Caco-2 (cell line): ENCODE results near the gene INAFM2. TPM values are rescaled to one million over a fixed set of nuclear protein-coding genes. Genes with fewer than 3 reads are reported as not detected.

Experiments
- BruUV-seq: library from RNA; stranded (reverse); fragments of 400-500 nt; replicated peaks from 2 replicates; lab custom pipeline; 2021; lab: Mats Ljungman, UMichigan
- CTCF ChIA-PET: fragments of 300-600 bp; sonication (Branson Sonifier 250); formaldehyde crosslinking; loops from one replicate; lab custom pipeline; 2022; ENCODE audit warnings: antibody characterized with exemption; lab: Charles Lee
- POLR2A ChIA-PET: fragments of 300-600 bp; sonication (Branson Sonifier 250); formaldehyde crosslinking; loops from one replicate; lab custom pipeline; 2022; ENCODE audit warnings: antibody characterized with exemption; lab: Charles Lee
- DNase-seq, 2 experiments: peaks; one replicate each; pipeline versions ENCODE4 v3.0.0 to v3.0.0-alpha.2; 2020 to 2022
- H3K27me3 ChIP-seq: replicated peaks from 2 replicates; pipeline ENCODE4 v1.6.0; 2011; ENCODE audit warnings: low read length; ENCODE audit not compliant: control insufficient read depth, insufficient read depth
- H3K36me3 ChIP-seq: 2 replicates; pipeline ENCODE4 v1.5.1; 2011; ENCODE audit warnings: low read length; ENCODE audit not compliant: control insufficient read depth, insufficient read depth
- H3K4me1 ChIP-seq: fragments of 250-450 bp; sonication (Bioruptor Pico); 2 replicates; pipeline ENCODE4 v1.5.1; 2020; ENCODE audit warnings: mild to moderate bottlenecking
- H3K4me3 ChIP-seq: 2 replicates; pipeline ENCODE4 v1.5.1; 2011; ENCODE audit warnings: low read depth, mild to moderate bottlenecking, control low read depth, low read length
- H3K9me3 ChIP-seq: fragments of 250-450 bp; sonication (Bioruptor Pico); 2 replicates; pipeline ENCODE4 v1.5.1; 2020; ENCODE audit warnings: mild to moderate bottlenecking, moderate library complexity
- H3K27ac Mint-ChIP-seq: one replicate; pipeline ENCODE4 v1.8.0; 2022; ENCODE audit warnings: mixed read lengths; ENCODE audit not compliant: unreplicated experiment
- H3K27me3 Mint-ChIP-seq: one replicate; pipeline ENCODE4 v1.8.0; 2022; ENCODE audit warnings: mixed read lengths; ENCODE audit not compliant: insufficient read depth, unreplicated experiment
- H3K36me3 Mint-ChIP-seq: one replicate; pipeline ENCODE4 v1.8.0; 2022; ENCODE audit warnings: mild to moderate bottlenecking, mixed read lengths; ENCODE audit not compliant: insufficient read depth, unreplicated experiment
- H3K4me1 Mint-ChIP-seq: one replicate; pipeline ENCODE4 v1.8.0; 2022; ENCODE audit warnings: low read depth, mixed read lengths; ENCODE audit not compliant: unreplicated experiment
- H3K4me3 Mint-ChIP-seq: one replicate; pipeline ENCODE4 v1.8.0; 2022; ENCODE audit warnings: mild to moderate bottlenecking, moderate library complexity, mixed read lengths; ENCODE audit not compliant: unreplicated experiment
- H3K9me3 Mint-ChIP-seq: one replicate; pipeline ENCODE4 v1.8.0; 2022; ENCODE audit warnings: mixed read lengths; ENCODE audit not compliant: unreplicated experiment
- intact Hi-C: fragments of 100-400 bp; cut with micrococcal nuclease; formaldehyde crosslinking; loops from one replicate; pipeline ENCODE4 v1.10.0; 2022; ENCODE audit not compliant: unreplicated experiment
- total RNA-seq: library from RNA; stranded (reverse); gene quantifications from 2 replicates; pipeline ENCODE4 v1.2.3, GENCODE V29; 2022
- TF ChIP-seq, protein P1 (sequence below), 2 experiments: fragments of 200-600 bp in 1 of 2; IDR thresholded peaks; 1 replicate in 1 of 2; 2 replicates in 1 of 2; pipeline versions ENCODE4 v1.5.1 to v1.8.0; 2011 to 2022; ENCODE audit warnings: antibody characterized with exemption in 1 of 2, control low read depth in 1 of 2, inconsistent platforms in 1 of 2, low read depth in 1 of 2, low read length in 1 of 2, mild to moderate bottlenecking in 1 of 2, moderate library complexity in 1 of 2; ENCODE audit not compliant: insufficient read depth in 1 of 2, severe bottlenecking in 1 of 2, unreplicated experiment in 1 of 2

Gene INAFM2
- total RNA-seq, 1 experiment from 2014 or later, result 13.4 TPM

DNA sequence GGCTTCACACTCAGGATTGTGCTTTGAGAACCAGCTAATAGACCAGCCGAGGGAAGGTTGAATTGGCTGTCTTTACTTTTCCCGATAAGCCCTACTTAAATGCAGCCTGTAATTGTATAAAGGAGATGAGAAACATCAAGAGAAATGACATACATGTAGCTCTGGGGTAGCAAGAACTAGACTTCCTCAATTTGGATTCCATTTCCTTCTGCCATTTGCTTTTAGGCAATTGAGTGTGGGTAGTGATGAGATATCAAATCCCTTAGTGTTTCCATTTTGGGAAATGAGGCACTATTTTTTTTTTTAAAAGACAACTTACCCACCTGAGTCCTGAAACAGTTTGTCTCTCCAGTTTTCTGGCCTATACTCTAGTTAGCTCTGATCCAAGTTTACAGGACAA is 2.2 kb downstream of the INAFM2 start:
- H3K4me3 Mint-ChIP-seq, result no peak overlapping the region

DNA sequence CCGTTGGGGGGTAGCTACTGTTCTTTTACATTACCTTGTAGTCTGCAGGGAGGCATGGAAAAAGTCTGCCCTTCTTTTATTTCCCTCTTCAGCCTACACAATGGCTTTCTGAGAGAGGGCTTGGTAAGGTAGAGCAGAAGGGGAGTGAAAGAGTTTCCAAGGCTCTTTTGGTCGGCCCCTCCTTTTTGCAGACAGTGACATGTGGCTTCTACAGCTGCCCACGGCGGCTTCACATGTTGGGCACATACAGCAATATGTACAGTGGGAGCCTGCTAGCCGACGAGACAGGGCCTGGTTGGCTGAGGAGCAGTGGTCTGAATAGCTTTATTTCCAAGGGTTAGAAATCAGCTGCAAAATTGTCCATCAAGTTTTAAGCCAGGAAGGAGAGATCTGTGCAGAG is 4.0 kb downstream of the INAFM2 start:
- no peaks in the 10 kb centered on the region for H3K9me3 ChIP-seq
- Mint-ChIP-seq H3K4me3 (no peak overlapping the region), H3K36me3 (peaks cover 6% of the 10 kb centered on the region), H3K4me1 (peaks cover 9% of the 10 kb centered on the region), H3K27ac (no peak overlapping the region), H3K27me3 (no peaks in the 10 kb centered on the region), H3K9me3 (no peaks in the 10 kb centered on the region)
- H3K4me1 ChIP-seq, result peaks cover 10% of the 10 kb centered on the region
- H3K4me3 ChIP-seq, result no peak overlapping the region
- intact Hi-C loops, result no loop called here
- no TSS peak for BruUV-seq
- no peak for DNase-seq
- TF ChIP-seq, protein P1, sequence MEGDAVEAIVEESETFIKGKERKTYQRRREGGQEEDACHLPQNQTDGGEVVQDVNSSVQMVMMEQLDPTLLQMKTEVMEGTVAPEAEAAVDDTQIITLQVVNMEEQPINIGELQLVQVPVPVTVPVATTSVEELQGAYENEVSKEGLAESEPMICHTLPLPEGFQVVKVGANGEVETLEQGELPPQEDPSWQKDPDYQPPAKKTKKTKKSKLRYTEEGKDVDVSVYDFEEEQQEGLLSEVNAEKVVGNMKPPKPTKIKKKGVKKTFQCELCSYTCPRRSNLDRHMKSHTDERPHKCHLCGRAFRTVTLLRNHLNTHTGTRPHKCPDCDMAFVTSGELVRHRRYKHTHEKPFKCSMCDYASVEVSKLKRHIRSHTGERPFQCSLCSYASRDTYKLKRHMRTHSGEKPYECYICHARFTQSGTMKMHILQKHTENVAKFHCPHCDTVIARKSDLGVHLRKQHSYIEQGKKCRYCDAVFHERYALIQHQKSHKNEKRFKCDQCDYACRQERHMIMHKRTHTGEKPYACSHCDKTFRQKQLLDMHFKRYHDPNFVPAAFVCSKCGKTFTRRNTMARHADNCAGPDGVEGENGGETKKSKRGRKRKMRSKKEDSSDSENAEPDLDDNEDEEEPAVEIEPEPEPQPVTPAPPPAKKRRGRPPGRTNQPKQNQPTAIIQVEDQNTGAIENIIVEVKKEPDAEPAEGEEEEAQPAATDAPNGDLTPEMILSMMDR (IDR thresholded peaks at IDR 0.05; ENCODE audit: insufficient read depth in 1 of 2, low read depth in 1 of 2, low read length in 1 of 2, severe bottlenecking in 1 of 2, unreplicated experiment in 1 of 2), result no peak
- H3K27me3 ChIP-seq, result no peaks in the 10 kb centered on the region
- POLR2A ChIA-PET, result interaction anchor here (0.8 kb wide), 1 partner anchor 11 kb away, joined by 3 read pairs; no protein-coding TSS in a partner anchor
- peaks cover 1% of the 10 kb centered on the region; the same call in 1 of the 2 replicates for H3K36me3 ChIP-seq
- CTCF ChIA-PET, result interaction anchor here (1.9 to 3.2 kb wide), 3 partner anchors 11 to 48 kb away, joined by 4 to 16 read pairs (median 6); no protein-coding TSS in a partner anchor

More for the DNA sequence above, 2.2 kb downstream of the INAFM2 start:
- Mint-ChIP-seq H3K27me3 (no peaks in the 10 kb centered on the region), H3K9me3 (no peaks in the 10 kb centered on the region), H3K4me1 (peaks cover 17% of the 10 kb centered on the region), H3K27ac (no peak overlapping the region), H3K36me3 (peaks cover 6% of the 10 kb centered on the region)
- H3K36me3 ChIP-seq, result peaks cover 1% of the 10 kb centered on the region; the same call in 1 of the 2 replicates
- H3K27me3 ChIP-seq, result no peaks in the 10 kb centered on the region
- no peaks in the 10 kb centered on the region for H3K9me3 ChIP-seq
- intact Hi-C loops, result no loop called here
- TSS peak; percentile 41 for BruUV-seq
- TF ChIP-seq, protein P1 (IDR thresholded peaks at IDR 0.05; ENCODE audit: insufficient read depth in 1 of 2, low read depth in 1 of 2, low read length in 1 of 2, severe bottlenecking in 1 of 2, unreplicated experiment in 1 of 2), result no peak
- ChIA-PET POLR2A (no interaction called here), CTCF (interaction anchor here (1.4 kb wide), 2 partner anchors 10 to 12 kb away, joined by 5 to 6 read pairs; no protein-coding TSS in a partner anchor)
- peaks cover 15% of the 10 kb centered on the region for H3K4me1 ChIP-seq
- no peak for DNase-seq
- no peak overlapping the region for H3K4me3 ChIP-seq

DNA sequence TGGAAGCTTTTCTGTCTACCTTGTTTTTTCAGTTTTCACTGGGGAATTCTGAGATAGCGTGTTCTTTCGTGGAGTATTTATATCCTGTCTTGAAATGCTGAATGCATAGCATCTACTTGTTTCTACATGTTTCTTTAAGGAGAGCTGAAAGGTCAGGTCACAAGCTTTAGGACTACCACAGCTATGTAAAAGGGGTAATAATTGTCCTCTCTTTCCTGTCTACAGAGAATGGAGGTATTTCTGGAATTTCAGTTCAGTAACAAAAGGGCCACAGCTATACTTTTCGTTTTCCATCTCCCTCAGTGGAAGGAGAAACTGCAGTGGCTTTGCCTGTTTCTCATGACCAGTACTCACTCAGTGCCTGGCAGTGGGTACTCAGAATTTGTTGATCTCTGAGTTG is 4.7 kb downstream of the INAFM2 start:
- Histone ChIP-seq H3K4me1 (peaks cover 10% of the 10 kb centered on the region), H3K9me3 (no peaks in the 10 kb centered on the region), H3K4me3 (no peak overlapping the region), H3K36me3 (peaks cover 1% of the 10 kb centered on the region; the same call in 1 of the 2 replicates), H3K27me3 (no peaks in the 10 kb centered on the region)
- Mint-ChIP-seq H3K27ac (no peak overlapping the region), H3K27me3 (no peaks in the 10 kb centered on the region), H3K4me1 (peaks cover 9% of the 10 kb centered on the region), H3K36me3 (peaks cover 6% of the 10 kb centered on the region), H3K4me3 (no peak overlapping the region), H3K9me3 (no peaks in the 10 kb centered on the region)
- TF ChIP-seq, protein P1 (IDR thresholded peaks at IDR 0.05; ENCODE audit: insufficient read depth in 1 of 2, low read depth in 1 of 2, low read length in 1 of 2, severe bottlenecking in 1 of 2, unreplicated experiment in 1 of 2), result no peak
- CTCF ChIA-PET, result interaction anchor here (0.6 to 3.2 kb wide), 6 partner anchors 8 to 53 kb away, joined by 3 to 16 read pairs (median 4); no protein-coding TSS in a partner anchor
- BruUV-seq, result no TSS peak
- intact Hi-C loops, result no loop called here
- POLR2A ChIA-PET, result interaction anchor here (0.8 kb wide), 1 partner anchor 10 kb away, joined by 3 read pairs; no protein-coding TSS in a partner anchor
- DNase-seq, result no peak
